ENCODE measurements around the gene NKIRAS1. TPM values are rescaled to one million over a fixed set of nuclear protein-coding genes. Genes with fewer than 3 reads are reported as not detected.
"Not testable (repeated sequence)": the region's sequence is repeated elsewhere in the genome, so short reads cannot be mapped to it uniquely, and the experiment has no call there.

The NKIRAS1 gene
- total RNA-seq, 4 donors from 2014 or later = 6.7 to 9.5 (median 9.0) TPM

DNA sequence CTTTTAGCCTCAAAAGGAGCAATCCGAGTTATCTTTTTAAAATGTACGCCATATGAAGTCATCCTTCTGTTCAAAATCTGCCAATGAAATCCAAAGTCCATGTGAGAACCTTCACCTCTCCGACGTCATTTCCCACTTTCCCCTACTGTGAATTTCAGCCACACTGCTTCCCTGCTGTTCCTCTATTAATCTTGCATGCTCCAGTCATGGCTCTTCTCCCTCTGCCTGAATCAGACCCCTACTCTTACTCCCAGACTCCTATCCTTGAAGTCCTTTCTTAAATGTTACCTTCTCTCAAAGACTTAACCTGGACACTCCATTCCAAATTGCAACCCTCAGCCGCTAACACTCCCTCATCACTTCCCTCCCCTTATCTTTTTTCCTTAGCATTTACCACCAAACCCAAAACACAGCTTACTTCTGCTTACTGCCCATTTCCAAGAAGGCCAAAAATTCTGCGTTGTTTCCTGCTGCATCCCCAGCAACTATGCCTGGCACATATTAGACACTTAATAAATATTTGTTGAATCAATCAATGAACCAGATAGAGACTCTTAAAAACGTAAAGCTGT, 1.2 kb downstream of the NKIRAS1 start:
- TF ChIP-seq POLR2A (IDR thresholded peaks at IDR 0.05) (no peak), POLR2AphosphoS5 (IDR thresholded peaks at IDR 0.05) (no peak), EP300 (IDR thresholded peaks at IDR 0.05) (no peak), CTCF (IDR thresholded peaks at IDR 0.05) (no peak)
- no peak for DNase-seq (ENCODE audit: low spot score in 2 of 2)

DNA sequence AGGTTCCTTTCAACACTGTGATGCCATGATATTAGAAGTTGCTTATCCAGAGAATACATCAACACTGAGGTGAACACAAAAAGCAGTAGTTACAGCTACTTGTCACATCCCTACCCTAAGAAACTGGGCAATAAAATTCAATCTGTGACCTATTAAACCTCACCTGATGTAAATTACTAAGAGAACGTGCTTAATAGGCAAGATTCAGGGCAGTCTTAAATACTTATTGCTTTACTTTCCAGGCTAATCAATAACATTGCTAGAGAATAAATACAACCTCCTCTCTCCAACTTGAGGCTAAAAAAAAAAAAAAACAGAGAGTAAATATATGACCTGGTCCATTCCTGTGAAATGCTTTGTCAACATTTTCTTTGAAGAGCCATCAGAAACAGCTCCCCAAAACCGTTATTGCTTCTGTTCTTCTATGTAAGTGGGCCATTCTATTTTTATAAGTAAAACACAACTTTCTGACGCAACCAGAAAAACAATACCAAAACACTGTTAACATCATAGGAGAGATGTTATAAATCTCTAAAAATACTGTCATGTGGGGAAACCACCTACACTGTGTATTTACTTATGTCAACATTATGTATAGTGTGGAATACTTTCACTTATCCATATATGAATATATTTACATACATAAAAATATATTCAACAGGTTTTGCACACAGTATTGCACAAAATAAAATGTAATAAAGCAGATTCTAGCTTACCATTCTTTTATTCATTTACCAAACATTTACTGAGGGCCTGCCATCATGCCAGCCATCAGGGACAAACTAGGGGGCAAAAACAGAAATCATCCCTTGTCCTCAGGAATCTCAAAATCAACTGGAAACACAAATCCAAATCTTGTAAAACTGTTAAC, 2.7 kb downstream of the NKIRAS1 start:
- WGBS = 59% methylated on average over 3 of the region's 3 CpGs
- TF ChIP-seq POLR2AphosphoS5 (IDR thresholded peaks at IDR 0.05) (no peak), POLR2A (IDR thresholded peaks at IDR 0.05) (no peak), EP300 (IDR thresholded peaks at IDR 0.05) (no peak), CTCF (IDR thresholded peaks at IDR 0.05) (no peak)
- DNase-seq (ENCODE audit: low spot score in 2 of 2) = no peak
- Histone ChIP-seq H3K4me1 (peaks cover 28% of the 10 kb centered on the region), H3K27ac (no peak overlapping the region), H3K9me3 (no peaks in the 10 kb centered on the region), H3K4me3 (no peak overlapping the region), H3K27me3 (no peaks in the 10 kb centered on the region), H3K36me3 (peaks cover 17% of the 10 kb centered on the region)

More for the DNA sequence above, 1.2 kb downstream of the NKIRAS1 start:
- H3K27ac ChIP-seq = no peak overlapping the region
- H3K36me3 ChIP-seq = peaks cover 23% of the 10 kb centered on the region
- 51% methylated on average over 7 of the region's 7 CpGs for WGBS
- peaks cover 38% of the 10 kb centered on the region for H3K4me1 ChIP-seq
- no peaks in the 10 kb centered on the region for H3K9me3 ChIP-seq
- H3K27me3 ChIP-seq = no peaks in the 10 kb centered on the region
- peak overlapping the region; percentile 86 for H3K4me3 ChIP-seq

- H3K36me3 ChIP-seq = peaks cover 10% of the 10 kb centered on the region
- DNase-seq (ENCODE audit: low spot score in 2 of 2) = no peak
- peaks cover 21% of the 10 kb centered on the region for H3K4me1 ChIP-seq
- no peaks in the 10 kb centered on the region for H3K27me3 ChIP-seq
- no peaks in the 10 kb centered on the region for H3K9me3 ChIP-seq
- no peak for TF ChIP-seq EP300 (IDR thresholded peaks at IDR 0.05)
- no peak for TF ChIP-seq POLR2AphosphoS5 (IDR thresholded peaks at IDR 0.05)
- TF ChIP-seq CTCF (IDR thresholded peaks at IDR 0.05) = no peak
- no peak for TF ChIP-seq POLR2A (IDR thresholded peaks at IDR 0.05)
- 48% methylated on average over 1 of the region's 1 CpG for WGBS
- H3K27ac ChIP-seq = no peak overlapping the region
- H3K4me3 ChIP-seq = no peak overlapping the region
Measured at GRCh38 chr3:23913182-23913581, 3.6 kb downstream of the NKIRAS1 start.

DNA sequence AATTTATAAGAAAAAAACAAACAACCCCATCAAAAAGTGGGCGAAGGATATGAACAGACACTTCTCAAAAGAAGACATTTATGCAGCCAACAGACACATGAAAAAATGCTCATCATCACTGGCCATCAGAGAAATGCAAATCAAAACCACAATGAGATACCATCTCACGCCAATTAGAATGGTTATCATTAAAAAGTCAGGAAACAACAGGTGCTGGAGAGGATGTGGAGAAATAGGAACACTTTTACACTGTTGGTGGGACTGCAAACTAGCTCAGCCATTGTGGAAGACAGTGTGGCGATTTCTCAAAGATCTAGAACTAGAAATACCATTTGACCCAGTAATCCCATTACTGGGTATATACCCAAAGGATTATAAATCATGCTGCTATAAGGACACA, 4.5 kb downstream of the NKIRAS1 start:
- not testable (repeated sequence) for DNase-seq (ENCODE audit: low spot score in 2 of 2); H3K9me3 ChIP-seq; H3K4me3 ChIP-seq; H3K27ac ChIP-seq; H3K27me3 ChIP-seq
- H3K36me3 ChIP-seq = peaks cover 10% of the 10 kb centered on the region
- H3K4me1 ChIP-seq = peaks cover 17% of the 10 kb centered on the region
- WGBS = 95% methylated on average over 3 of the region's 3 CpGs

DNA sequence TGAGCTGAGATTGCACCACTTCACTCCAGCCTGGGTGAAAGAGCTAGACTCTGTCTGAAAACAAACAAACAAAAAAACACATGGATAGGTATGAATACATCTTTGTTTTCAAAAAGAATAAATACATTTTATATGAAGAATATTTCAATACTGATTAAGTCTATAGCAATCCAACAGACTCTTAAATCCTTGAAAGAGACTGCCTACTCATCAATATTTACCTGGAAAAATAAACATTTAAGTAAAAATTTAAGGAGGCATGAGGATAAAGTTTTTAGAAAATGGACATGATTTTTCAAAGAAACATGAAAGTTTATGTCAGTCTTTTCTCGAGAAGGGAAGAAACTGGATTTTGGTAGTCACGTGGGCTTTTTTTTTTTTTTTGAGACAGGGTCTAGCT, 5.4 kb downstream of the NKIRAS1 start:
- Histone ChIP-seq H3K4me3 (no peak overlapping the region), H3K27me3 (no peaks in the 10 kb centered on the region), H3K36me3 (peaks cover 10% of the 10 kb centered on the region), H3K9me3 (no peaks in the 10 kb centered on the region), H3K4me1 (peaks cover 17% of the 10 kb centered on the region), H3K27ac (no peak overlapping the region)
- no peak for DNase-seq (ENCODE audit: low spot score in 2 of 2)
- TF ChIP-seq POLR2AphosphoS5 (IDR thresholded peaks at IDR 0.05) (no peak), CTCF (IDR thresholded peaks at IDR 0.05) (no peak), POLR2A (IDR thresholded peaks at IDR 0.05) (no peak), EP300 (IDR thresholded peaks at IDR 0.05) (no peak)
- 96% methylated on average over 2 of the region's 2 CpGs for WGBS

All from suprapubic skin (tissue), 4 donors.